Prostate gland (tissue), 2 donors: Measurements from ENCODE around the gene S100Z.
"Not testable (repeated sequence)": the region's sequence is repeated elsewhere in the genome, so short reads cannot be mapped to it uniquely, and the experiment has no call there.

Experiments used
- CTCF ChIP-seq, 4 experiments: fragments of 200-600 bp in 2 of 4; fragments of 450-650 bp in 2 of 4; sonication (generic) in 2 of 4; IDR thresholded peaks; 1 replicate in 3 of 4; 2 replicates in 1 of 4; pipeline ENCODE4 v1.5.1; 2016 to 2019; ENCODE audit warnings: antibody characterized with exemption in 4 of 4, mild to moderate bottlenecking in 2 of 4, moderate library complexity in 2 of 4
- POLR2A ChIP-seq: fragments of 450-650 bp; IDR thresholded peaks from one replicate; pipeline ENCODE4 v1.6.1; 2016; ENCODE audit warnings: antibody characterized with exemption, mild to moderate bottlenecking
- POLR2AphosphoS5 ChIP-seq: sonication (generic); formaldehyde crosslinking; IDR thresholded peaks from one replicate; pipeline ENCODE4 v1.6.1; 2017; ENCODE audit warnings: antibody characterized with exemption

- TF ChIP-seq CTCF (IDR thresholded peaks at IDR 0.05); POLR2A; POLR2AphosphoS5: not testable (repeated sequence)
Measured at GRCh38 chr5:76853741-76854140, 3.9 kb downstream of the S100Z start.
